Body of pancreas (tissue), 4 donors: Measurements from ENCODE around the gene NLGN2.

Experiments used
- POLR2A ChIP-seq, 3 donors: fragments of 450-650 bp; IDR thresholded peaks; one replicate each; pipeline ENCODE4 v1.6.1; 2016; ENCODE audit warnings: antibody characterized with exemption in 3 of 3, mild to moderate bottlenecking in 2 of 3
- TF ChIP-seq, protein P1 (sequence below), 7 experiments: fragments of 450-650 bp in 4 of 7; fragments of 200-600 bp in 3 of 7; sonication (generic) in 3 of 7; IDR thresholded peaks; one replicate each; pipeline ENCODE4 v1.5.1; 2016 to 2019; ENCODE audit warnings: antibody characterized with exemption in 7 of 7

GRCh38 chr17:7417056-7417655 lies 9.5 kb downstream of the NLGN2 start:
- TF ChIP-seq, protein P1, sequence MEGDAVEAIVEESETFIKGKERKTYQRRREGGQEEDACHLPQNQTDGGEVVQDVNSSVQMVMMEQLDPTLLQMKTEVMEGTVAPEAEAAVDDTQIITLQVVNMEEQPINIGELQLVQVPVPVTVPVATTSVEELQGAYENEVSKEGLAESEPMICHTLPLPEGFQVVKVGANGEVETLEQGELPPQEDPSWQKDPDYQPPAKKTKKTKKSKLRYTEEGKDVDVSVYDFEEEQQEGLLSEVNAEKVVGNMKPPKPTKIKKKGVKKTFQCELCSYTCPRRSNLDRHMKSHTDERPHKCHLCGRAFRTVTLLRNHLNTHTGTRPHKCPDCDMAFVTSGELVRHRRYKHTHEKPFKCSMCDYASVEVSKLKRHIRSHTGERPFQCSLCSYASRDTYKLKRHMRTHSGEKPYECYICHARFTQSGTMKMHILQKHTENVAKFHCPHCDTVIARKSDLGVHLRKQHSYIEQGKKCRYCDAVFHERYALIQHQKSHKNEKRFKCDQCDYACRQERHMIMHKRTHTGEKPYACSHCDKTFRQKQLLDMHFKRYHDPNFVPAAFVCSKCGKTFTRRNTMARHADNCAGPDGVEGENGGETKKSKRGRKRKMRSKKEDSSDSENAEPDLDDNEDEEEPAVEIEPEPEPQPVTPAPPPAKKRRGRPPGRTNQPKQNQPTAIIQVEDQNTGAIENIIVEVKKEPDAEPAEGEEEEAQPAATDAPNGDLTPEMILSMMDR (IDR thresholded peaks at IDR 0.05): no peak
- TF ChIP-seq POLR2A (IDR thresholded peaks at IDR 0.05): no peak
